OCI-LY7 (cell line): Measurements from ENCODE around the gene FGF18.

ENCODE experiments used
- EZH2phosphoT487 ChIP-seq: fragments of 200-600 bp; sonication (generic); IDR thresholded peaks from 2 replicates; pipeline ENCODE4 v1.6.1; 2018; ENCODE audit warnings: low read depth, borderline replicate concordance, mild to moderate bottlenecking, mixed run types, antibody characterized with exemption, low read length, moderate library complexity, mixed read lengths
- TF ChIP-seq, protein P1 (sequence below): fragments of 200-600 bp; sonication (generic); conservative IDR thresholded peaks from 2 replicates; pipeline ENCODE4 v1.5.1; 2014; ENCODE audit warnings: mild to moderate bottlenecking, antibody characterized with exemption, low read length, moderate library complexity, mixed read lengths

DNA sequence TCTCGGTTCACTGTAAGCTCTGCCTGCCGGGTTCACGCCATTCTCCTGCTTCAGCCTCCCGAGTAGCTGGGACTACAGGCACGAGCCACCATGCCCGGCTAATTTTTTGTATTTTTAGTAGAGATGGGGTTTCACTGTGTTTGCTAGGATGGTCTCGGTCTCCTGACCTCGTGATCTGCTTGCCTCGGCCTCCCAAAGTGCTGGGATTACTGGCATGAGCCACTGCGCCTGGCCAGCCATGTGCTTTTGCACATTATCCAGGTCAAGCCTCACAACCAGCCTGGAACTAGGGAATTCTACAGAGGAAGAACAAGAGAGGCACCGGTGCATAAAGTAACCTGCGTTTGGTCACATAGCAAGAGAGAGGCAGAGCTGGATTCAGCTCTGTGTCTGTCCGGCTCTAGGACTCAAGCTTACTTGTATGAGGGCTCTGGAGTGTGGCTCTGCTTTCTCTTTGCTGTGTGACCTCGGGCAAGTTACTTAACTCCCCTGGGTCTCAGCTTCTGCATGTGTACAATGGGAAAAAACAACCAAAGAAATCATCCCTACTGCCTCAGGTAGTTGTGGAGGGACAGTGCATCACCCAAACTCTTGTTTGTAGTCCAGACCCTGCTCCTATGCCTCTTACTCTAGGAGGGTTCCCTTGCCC, 6.3 kb downstream of the FGF18 start:
- TF ChIP-seq, protein P1, sequence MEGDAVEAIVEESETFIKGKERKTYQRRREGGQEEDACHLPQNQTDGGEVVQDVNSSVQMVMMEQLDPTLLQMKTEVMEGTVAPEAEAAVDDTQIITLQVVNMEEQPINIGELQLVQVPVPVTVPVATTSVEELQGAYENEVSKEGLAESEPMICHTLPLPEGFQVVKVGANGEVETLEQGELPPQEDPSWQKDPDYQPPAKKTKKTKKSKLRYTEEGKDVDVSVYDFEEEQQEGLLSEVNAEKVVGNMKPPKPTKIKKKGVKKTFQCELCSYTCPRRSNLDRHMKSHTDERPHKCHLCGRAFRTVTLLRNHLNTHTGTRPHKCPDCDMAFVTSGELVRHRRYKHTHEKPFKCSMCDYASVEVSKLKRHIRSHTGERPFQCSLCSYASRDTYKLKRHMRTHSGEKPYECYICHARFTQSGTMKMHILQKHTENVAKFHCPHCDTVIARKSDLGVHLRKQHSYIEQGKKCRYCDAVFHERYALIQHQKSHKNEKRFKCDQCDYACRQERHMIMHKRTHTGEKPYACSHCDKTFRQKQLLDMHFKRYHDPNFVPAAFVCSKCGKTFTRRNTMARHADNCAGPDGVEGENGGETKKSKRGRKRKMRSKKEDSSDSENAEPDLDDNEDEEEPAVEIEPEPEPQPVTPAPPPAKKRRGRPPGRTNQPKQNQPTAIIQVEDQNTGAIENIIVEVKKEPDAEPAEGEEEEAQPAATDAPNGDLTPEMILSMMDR = no peak
- TF ChIP-seq EZH2phosphoT487 = no peak
